Suprapubic skin (tissue), 4 donors: Measurements from ENCODE around the gene SEPTIN11.

Experiments used
- CTCF ChIP-seq, 2 donors: fragments of 200-600 bp in 1 of 2; fragments of 450-650 bp in 1 of 2; sonication (generic) in 1 of 2; IDR thresholded peaks; one replicate each; pipeline ENCODE4 v1.5.1; 2016 to 2019; ENCODE audit warnings: antibody characterized with exemption in 2 of 2, mild to moderate bottlenecking in 1 of 2, moderate library complexity in 1 of 2
- EP300 ChIP-seq: sonication (generic); formaldehyde crosslinking; IDR thresholded peaks from one replicate; pipeline ENCODE4 v1.6.1; 2017; ENCODE audit warnings: antibody characterized with exemption
- POLR2A ChIP-seq, 2 donors: fragments of 450-650 bp; IDR thresholded peaks; one replicate each; pipeline ENCODE4 v1.6.1; 2017; ENCODE audit warnings: antibody characterized with exemption in 2 of 2, mild to moderate bottlenecking in 2 of 2, moderate library complexity in 2 of 2
- POLR2AphosphoS5 ChIP-seq, 3 donors: sonication (generic); formaldehyde crosslinking; IDR thresholded peaks; one replicate each; pipeline ENCODE4 v1.6.1; 2017; ENCODE audit warnings: antibody characterized with exemption in 3 of 3

- TF ChIP-seq CTCF (IDR thresholded peaks at IDR 0.05) = no peak
- no peak for TF ChIP-seq POLR2AphosphoS5 (IDR thresholded peaks at IDR 0.05)
- no peak for TF ChIP-seq POLR2A (IDR thresholded peaks at IDR 0.05)
- no peak for TF ChIP-seq EP300
Measured at GRCh38 chr4:76982638-76983584, 33.4 kb downstream of the SEPTIN11 start.
